GM21528 (cell line): Measurements from ENCODE around the gene POR.

Source experiments
- ATAC-seq: cut with Tn5 transposase; IDR thresholded peaks from one replicate; pipeline ENCODE4 v1.9.1; 2021; ENCODE audit warnings: mild to moderate bottlenecking, moderate library complexity; ENCODE audit not compliant: unreplicated experiment, low FRiP score

The POR gene

GRCh38 chr7:75915416-75916156, 631 bp downstream of the POR start:
- ATAC-seq = no peak

- ATAC-seq = no peak
These were observed 1.3 kb downstream of the POR start for GRCh38 chr7:75916259-75916658.

- no peak for ATAC-seq
These were observed 2.0 kb downstream of the POR start for GRCh38 chr7:75916685-75917634.

GRCh38 chr7:75920431-75921161, 5.6 kb downstream of the POR start:
- no peak for ATAC-seq

- no peak for ATAC-seq
These were observed 6.5 kb downstream of the POR start for GRCh38 chr7:75921479-75921878.

DNA sequence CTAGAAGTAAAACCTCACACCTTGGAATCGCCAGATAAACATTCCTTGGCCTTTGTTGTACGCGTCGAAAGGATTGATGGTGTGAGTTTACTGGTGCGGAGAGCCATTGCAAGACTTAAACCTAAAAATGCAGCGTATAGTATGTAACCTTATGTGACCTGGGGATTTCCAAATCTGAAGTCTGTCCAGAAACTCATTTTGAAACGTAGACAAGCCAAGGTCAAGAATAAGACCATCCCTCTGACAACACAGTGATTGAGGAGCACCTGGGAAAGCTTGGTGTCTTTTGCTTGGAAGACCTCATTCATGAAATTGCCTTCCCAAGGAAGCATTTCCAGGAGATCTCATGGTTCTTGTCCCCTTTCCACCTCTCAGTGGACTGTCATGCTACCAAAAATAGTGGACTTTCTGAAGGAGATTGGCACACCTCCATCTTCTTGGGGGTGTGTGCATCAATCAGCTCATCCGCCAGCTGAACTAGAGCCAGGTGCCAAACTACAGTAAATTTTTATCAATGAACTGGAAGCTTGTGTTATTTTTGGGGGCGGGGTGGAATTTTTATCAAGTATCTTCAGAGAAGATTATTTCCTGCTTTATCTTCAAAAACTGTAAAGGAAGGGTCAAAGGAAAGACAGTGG, 8.1 kb downstream of the POR start:
- no peak for ATAC-seq

- ATAC-seq = no peak
These were observed 9.3 kb downstream of the POR start for GRCh38 chr7:75924256-75924655.

- ATAC-seq = no peak
These were observed 9.9 kb downstream of the POR start for GRCh38 chr7:75924889-75925288.

DNA sequence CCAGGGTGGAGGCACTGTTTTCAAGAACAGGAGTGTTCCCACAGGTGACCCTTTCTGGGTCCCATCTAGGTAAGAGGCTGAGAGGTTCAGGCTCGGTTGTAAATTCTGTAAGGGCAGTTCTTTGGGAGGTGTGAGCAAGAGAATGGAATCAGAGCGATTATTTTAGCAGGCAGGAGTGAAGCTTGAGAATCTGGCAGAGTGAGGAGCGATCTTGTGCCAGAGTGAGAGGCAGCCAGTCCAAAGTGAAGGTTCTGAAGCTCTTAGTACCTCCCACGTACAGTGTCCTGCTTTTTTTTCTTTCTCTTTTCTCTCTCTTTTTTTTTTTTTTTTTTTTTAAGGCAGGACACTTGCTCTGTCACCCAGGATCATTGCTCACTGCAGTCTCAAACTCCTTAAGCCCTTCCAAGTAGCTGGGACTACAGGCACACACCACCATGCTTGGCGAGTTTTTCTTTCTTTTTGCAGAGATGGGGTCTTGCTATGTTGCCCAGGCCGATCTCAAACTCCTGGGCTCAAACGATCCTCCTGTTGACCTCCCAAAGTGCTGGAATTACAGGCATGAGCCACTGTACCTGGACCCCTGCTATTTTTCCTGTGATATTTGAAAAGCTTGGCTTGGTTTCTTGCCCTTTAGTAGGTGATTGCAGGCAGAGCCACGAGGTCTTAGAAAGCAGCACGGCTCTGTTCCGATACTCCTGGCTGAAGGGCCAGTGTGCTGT, 10.9 kb downstream of the POR start:
- no peak for ATAC-seq

DNA sequence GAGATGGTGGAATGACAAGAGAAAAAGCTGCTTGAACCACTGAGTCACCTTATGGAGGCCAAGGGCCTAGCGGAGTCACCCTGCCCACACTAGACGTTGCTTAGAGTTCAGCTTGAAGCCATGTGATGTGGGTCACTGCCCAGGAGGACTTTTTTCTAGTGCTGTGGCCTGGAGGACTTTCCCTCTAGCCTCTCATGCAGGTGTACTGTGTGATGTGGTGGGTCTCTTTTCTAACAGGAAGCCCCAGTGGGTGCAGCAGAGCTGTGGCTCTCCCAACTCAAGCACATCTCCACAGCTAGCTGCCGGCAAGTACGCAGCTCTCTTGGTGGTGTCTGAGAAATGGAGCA, 13.6 kb downstream of the POR start:
- ATAC-seq = no peak

- no peak for ATAC-seq
These were observed 16.7 kb downstream of the POR start for GRCh38 chr7:75931680-75932079.

- no peak for ATAC-seq
These were observed 23.2 kb downstream of the POR start for GRCh38 chr7:75937958-75938786.

GRCh38 chr7:75938921-75939320, 24.0 kb downstream of the POR start:
- ATAC-seq = no peak

DNA sequence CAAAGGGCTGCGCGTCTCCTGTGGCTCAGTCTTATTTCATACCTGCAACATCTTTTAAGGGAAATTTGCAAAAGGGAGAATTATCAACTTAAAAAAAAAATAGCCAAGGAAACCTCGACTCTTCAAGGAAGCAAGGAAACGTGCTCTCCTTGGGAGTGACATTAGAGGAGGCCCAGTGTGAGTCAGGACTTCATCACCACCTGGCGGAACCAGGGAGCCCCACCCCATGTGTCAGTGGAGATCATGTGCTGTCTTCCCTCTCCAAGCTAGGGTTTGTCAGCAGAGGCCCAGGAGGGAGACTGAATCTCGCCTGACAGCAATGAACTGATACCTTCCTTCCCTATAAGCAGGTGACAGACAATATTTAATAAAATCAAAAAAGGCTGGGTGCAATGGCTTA, 28.9 kb downstream of the POR start:
- no peak for ATAC-seq

GRCh38 chr7:75944507-75944906, 29.6 kb downstream of the POR start:
- ATAC-seq = no peak

DNA sequence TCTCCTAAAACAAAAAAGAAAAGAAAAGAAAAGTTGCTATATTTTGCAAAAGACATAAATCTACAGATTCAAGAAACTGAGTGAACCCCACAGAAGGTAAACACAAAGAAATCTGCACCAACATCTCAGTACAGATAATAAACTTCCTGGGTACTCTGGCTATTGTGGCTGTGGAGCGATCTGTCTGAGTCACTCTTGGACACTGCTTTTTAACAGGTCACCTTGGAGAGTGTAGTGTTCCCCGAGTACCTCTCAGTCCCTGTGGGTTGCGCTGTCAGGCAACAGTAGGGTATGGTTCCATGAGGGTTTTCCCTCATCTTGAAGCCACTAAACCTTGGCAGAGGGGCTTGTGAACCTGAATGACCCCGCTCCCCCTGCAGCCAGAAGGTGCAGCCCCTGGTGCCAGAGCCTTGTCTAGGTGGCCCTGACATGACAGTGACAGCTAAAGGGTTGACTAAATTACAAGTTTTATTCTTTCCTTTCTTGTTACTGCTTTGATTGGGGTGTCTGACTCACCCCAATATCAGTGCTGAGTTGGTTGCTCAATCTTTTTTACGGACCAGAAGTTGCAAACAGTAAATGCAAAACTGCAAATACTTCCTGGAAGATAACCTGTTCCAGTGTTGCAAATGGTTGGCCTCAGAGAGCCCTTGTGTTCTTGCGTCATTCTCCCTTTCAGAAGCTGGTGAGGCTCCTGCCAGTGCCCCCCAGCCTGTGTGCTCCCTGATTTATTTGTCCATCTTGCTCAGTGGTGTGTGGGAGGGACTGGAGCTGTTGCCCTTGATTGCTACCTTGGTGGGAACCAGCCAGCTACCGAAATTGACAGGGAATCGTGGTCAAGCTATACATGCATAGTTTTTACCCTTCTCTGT, 30.6 kb downstream of the POR start:
- ATAC-seq = no peak

DNA sequence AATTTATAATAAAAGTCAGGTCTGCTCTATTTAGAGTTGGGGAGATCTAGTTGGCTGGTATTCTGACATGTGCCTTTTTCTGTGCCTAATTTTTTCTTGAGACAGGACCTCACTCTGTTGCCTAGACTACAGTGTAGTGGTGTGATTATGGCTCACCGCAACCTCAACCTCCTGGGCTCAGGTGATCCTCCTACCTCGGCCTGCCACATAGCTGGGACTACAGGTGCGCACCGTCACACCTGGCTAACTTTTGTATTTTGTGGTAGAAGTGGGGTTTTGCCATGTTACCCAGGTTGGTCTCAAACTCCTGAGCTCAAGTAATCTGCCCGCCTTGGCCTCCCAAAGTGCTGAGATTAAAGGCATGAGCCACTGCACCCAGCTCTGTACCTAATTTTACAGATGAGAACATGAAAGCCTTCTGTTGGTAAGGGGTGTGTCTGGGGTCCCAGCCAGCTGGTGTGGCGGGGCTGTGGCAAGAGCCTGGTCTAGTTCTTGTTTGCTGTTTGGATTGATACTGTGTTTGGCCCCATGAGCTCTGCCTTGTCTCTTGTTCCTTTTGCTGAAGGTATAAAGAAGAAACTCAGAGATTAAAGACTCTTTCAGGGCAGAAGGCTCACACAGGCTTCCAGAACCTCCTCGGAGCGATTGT, 31.4 kb downstream of the POR start:
- no peak for ATAC-seq

- ATAC-seq = no peak
These were observed 33.2 kb downstream of the POR start for GRCh38 chr7:75948179-75948578.
